Measurements from ENCODE around the gene NECTIN1.

GRCh38 chr11:119722281-119722794 is 6.7 kb downstream of the NECTIN1 start:
- TF ChIP-seq EZH2 (IDR thresholded peaks at IDR 0.05) (no peak), POLR2AphosphoS5 (IDR thresholded peaks at IDR 0.05; ENCODE audit: borderline replicate concordance, low read depth, low read length) (no peak)

All from SK-N-MC (cell line).